GM19324 (cell line): ENCODE measurements around the gene P2RY13.

Experiments
- ATAC-seq: cut with Tn5 transposase; IDR thresholded peaks from one replicate; pipeline ENCODE4 v1.9.1; 2021; ENCODE audit warnings: mild to moderate bottlenecking, moderate library complexity; ENCODE audit not compliant: unreplicated experiment, low FRiP score

The P2RY13 gene

GRCh38 chr3:151297429-151297828, 31.9 kb downstream of the P2RY13 start:
- no peak for ATAC-seq

DNA sequence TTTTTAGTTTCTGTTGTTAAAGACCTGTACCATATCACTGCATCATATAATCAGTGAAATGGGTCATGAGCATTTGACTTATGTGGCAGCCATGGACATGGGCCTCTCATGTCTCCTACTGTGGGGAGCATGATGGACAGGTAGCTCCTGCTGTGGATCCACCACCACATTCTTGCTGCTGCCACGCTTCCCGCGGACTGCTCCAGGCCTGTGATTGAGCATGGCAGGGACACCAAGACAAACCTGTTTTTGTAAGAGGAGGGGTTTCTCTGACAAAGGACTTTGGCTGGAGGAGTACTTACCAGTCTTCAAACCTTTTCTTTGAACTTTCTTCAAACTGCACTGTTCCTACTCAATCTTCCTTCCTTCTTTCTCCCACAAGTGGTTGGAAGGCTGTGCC, 33.1 kb downstream of the P2RY13 start:
- no peak for ATAC-seq

DNA sequence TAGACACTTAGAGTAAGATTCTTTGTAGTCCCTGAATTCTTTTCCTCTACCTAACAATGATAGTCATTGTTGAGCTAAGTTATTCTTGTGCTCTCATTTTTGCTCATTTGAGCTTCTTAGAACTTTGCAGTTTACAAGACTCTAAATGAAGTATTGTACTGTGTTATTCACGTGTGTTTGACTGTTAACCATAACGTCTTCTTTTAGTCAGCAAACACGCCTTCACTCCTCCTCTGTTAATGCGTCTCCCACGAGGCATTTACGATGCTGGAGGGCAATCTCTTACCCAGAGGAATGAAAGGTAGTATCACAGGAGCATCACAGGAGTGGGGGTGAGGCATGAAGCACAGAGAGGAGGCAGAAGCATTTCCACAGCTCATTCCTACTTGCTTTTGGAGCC, 36.2 kb downstream of the P2RY13 start:
- ATAC-seq: no peak

DNA sequence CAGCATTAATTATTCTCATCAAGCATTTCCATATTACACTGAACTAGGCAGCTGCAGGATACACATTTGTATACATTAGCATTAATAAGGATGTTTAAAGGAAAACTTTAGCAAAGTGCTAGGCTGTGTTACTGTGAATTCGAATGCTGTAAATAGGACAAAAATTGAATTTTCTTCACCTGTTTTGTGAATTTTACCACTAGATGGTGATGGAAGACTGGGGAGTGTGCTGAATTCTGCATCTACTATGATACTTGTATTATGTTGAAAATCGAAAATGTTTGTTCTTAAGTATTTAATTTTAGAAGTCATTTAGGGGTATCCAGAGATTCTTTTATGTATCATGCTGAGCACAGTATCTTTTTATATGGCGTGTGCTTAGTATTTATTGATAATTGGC, 38.7 kb downstream of the P2RY13 start:
- no peak for ATAC-seq

DNA sequence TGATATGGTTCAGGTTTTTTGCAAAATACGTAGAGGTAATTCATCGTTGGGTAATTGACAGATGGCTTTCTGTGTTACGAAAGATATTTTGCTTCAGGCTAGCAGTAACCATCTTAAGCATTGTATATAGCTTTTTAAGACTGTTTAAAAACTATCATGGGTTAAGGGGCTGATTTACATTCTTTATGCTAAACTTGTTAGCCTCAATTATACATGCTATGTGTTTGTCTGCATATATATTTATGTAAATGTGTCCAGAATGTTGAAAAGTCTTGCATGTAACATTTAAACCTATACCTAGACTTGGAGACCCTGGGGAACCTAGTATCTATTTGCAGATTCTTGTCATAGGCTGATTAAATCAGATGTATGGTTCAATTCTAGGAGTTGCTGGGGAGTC, 39.9 kb downstream of the P2RY13 start:
- no peak for ATAC-seq

- no peak for ATAC-seq
Observed at GRCh38 chr3:151285940-151286339, 43.4 kb downstream of the P2RY13 start.

- no peak for ATAC-seq
Observed at GRCh38 chr3:151283907-151284461, 45.4 kb downstream of the P2RY13 start.

DNA sequence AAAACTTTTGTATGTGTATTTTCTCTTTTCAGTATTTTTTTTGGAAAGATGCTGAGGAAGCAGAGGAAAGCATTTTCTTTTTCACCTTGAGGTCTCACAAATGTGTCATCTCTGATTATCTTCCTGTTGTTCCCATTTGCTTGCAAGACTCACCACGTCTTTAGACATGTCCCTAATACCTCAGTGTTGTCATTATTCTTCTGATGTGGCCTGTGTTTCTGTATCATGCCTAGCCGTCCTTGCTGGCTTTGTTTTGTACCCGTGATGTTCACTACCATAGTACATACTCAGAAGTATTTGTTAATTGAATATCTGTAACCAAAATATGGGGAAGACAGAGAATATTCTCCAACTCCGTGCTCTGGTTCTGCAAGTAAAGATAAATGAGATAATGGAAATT, 46.0 kb downstream of the P2RY13 start:
- ATAC-seq: no peak

DNA sequence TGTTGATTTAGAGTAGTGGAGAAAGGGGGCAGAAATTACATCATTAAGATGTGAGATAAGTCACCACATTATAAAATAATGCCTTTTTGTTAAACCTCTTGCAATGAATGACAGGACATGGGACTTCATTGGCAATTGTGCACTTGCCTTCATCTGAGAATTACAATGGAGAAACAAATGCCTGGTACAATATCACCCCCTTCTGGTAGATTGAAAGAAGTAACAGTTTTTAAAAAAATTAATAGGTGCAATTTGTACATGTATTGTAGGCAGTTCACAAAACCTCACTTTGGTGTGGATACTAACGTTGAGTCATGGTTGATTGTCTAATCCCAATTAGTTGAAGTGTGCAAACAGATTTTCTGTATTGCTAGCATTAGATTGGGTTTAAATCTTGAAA, 46.4 kb downstream of the P2RY13 start:
- ATAC-seq: no peak

DNA sequence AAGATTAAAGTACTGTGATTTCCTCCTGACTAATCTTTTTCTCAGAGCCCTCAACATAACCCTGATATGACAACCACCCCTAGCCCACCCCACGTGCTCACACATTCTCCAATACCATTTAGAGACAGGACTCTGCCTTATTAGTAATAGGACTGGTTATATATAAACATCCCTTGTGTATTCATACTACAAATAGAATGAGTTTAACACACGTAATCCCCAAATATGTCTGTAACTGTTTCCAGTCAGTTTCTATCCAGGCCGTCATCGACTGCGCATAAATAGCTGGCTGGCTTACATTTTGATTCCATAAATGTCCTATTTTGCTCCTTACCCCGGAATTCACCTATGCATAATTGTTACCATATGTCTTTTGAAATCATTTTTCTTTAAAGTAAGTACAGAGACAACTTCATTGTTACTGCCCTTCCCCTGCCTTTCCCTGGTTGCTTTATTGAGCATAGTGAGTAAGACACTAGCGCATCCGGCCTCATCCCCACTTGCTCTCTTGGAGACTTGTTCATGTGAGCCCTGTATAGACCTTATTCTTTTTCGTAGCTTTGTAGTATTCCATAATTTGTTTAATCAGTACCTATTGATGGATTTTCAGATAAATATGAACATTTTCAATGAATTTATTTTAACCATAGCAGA, 47.6 kb downstream of the P2RY13 start:
- ATAC-seq: no peak

- ATAC-seq: no peak
Observed at GRCh38 chr3:151278230-151278629, 51.1 kb downstream of the P2RY13 start, which contains the start of gene P2RY14. Gene P2RY14, minus strand, starts transcription at chr3:151278542. Its CDS starts 64,226 bp downstream, at chr3:151214316.

GRCh38 chr3:151276687-151277042, 52.7 kb downstream of the P2RY13 start:
- ATAC-seq: peak; percentile 54
